G401 (cell line): ENCODE measurements around the gene PACSIN2. TPM values are rescaled to one million over a fixed set of nuclear protein-coding genes. Genes with fewer than 3 reads are reported as not detected.

Experiments
- DNase-seq: peaks from one replicate; pipeline ENCODE4 v3.0.0-alpha.2; 2015; ENCODE audit warnings: low spot score
- in situ Hi-C: cut with HindIII; loops from 2 replicates; pipeline ENCODE4 v1.10.0; 2016; ENCODE audit warnings: low sequenced_read_pairs, mixed read lengths
- total RNA-seq: library from RNA; depleted of rRNA; stranded (reverse); fragments of >200 nt; shearing (Covaris generic); gene quantifications from 2 replicates; pipeline ENCODE4 v1.2.3, GENCODE V29; 2014

The PACSIN2 gene
- total RNA-seq, 1 experiment from 2014 or later: 72.5 TPM

DNA sequence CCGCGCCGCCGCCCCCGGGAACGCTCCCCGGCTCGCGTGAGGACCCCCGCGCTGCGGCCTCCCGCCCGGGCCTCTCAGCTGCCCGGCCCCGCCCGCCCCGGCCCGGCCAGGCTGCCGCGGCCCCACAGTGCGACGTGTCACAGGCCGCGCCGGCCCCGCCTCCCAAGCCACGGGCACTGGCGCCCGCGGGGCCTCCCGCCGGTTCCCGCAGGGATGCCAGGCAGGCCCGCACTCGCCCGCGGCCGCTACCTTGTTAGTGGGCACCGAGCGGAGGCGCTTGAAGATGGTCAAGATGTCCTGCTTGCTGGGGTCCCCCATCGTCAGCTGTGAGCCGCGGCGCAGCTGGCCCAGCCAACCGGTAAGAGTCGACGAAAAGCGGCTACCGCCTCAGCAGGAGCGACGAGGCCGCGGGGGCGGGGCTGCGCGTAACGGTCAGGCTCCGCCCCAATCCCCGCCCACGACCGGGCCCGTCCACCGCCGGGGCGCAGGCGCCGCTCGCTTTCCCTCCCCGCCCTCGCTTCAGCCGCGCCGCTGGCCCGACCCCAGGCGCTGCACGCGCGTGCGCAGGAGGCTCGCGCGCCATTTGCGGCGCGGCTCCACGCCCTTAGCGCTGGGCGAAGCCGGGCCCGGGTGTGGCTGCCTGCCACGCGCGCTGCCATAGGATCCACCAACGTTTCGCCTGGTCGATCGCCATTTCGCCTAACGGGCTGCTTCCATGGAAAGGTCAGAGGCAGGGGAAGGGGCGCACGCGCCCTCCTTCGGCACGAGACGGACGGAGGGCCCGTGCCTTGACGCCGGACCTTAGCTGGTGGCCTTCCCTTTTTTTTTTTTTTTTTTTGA is 157.9 kb downstream of the PACSIN2 start, which contains the start of gene ARFGAP3:
Gene ARFGAP3, minus strand, starts transcription at position 409 of the 840 bp plus-strand sequence. Its CDS starts 91 bp downstream, at position 318.
- in situ Hi-C loops: no loop called here
- DNase-seq: peak; percentile 92

DNA sequence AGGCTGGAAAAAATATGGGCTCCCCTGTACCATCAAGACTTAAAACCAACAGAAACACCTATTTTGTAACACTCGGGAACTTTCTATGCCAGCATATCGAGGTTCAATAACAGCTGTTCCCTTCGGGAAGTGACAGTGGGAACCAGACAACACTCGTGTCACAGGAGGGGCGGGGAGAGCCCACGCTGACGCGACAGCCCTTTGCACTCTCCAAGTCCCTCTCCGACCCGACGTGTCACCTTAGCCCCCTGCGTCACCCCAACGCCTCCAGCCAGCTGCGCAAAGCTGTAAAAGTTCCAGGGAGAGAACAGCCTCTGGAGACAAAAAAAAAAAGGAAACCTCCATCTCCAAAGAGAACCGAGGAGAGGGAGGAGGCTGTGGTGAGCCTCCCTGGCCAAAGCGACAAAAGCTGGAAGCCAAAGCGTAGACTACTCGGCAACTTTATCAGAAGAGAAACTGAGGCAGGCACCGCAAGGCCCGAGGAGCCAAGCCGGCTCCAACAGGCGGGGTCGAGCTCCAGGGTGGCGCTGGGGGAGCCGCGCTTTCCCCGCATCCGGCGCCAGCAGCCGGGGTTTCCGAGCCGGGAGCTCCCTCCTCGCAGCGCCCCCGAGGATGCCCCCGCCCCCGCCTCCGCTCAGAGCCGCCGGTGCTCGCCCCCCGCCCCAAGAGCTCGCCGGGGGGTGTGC is 158.6 kb downstream of the PACSIN2 start:
- peak; percentile 23 for DNase-seq
- in situ Hi-C loops: no loop called here

DNA sequence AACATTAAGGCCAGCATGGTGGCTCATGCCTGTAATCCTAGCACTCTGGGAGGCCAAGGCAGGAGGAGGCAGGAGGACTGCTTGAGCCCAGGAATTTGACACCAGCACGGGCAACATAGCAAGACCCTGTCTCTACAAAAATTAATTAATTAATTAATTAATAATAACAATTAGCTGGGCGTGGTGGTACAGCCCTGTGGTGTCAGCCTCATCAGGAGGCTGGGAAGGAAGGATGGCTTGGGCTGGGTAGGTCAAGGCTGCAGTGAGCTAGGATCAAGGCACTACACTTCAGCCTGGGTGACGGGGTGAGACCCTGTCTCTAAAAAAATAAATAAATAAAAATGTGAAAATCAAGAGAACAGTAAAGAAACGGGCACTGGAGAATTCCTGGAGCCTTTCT is 159.2 kb downstream of the PACSIN2 start:
- no peak for DNase-seq
- in situ Hi-C loops: no loop called here

DNA sequence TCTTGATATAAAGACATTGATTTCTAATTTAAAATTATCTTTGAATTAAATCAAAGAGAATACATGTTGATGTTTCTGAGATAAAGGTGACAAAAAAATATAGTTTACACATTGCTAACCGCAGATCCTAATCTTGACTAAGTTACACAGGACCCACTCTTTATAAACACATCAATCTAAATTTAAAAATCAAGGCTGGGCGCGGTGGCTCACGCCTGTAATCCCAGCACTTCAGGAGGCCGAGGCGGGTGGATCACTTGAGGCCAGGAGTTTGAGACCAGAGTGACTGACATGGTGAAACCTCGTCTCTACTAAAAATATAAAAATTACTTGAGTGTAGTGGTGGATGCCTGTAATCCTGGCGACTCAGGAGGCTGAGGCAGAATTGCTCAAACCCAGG is 159.7 kb downstream of the PACSIN2 start:
- no peak for DNase-seq
- in situ Hi-C loops: no loop called here

DNA sequence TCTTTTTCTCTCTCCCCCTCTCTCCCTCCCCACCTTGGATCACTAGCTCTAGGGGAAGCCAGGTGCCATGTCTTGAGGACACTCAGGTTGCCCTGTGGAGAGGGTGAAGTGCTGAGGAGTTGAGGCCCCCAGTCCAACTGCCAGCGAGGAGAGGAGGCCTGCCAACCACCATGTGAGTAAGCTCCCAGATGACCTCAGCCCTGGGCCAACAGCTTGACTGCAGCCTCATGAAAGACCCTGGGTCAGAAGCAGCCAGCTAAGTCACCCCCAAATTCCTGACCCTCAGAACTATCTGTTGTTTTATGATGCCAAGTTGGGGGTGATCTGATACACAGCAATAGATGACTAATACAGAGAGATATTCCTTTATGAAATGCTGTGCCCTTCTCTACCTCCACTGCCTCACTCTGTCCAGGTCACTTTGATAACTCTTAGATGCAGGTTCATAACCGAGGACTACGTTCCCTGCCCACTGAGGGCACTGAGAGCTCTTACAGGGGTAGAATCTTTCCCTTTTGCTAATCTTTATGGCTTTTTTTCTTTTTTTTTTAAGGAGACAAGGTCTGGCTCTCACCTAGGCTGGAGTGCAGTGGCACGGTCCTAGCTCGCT is 165.9 kb downstream of the PACSIN2 start:
- no peak for DNase-seq
- in situ Hi-C loops: no loop called here

DNA sequence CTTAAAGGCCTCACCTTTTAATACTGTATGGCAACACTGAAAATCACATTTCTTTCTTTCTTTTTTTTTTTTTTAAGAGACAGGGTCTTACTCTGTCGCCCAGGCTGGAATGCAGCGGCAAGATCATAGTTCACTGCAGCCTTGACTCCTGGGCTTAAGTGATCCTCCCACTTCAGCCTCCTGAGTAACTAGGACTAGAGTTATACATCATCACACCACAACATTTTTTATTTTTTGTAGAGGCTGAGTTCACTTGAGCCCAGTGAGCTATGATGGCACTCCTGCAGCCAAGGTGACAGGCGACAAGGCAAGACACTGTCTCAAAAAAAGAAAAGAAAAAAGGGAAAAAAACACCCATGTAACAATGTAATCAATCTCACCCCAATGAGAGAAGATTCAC is 167.8 kb downstream of the PACSIN2 start:
- in situ Hi-C loops: no loop called here

DNA sequence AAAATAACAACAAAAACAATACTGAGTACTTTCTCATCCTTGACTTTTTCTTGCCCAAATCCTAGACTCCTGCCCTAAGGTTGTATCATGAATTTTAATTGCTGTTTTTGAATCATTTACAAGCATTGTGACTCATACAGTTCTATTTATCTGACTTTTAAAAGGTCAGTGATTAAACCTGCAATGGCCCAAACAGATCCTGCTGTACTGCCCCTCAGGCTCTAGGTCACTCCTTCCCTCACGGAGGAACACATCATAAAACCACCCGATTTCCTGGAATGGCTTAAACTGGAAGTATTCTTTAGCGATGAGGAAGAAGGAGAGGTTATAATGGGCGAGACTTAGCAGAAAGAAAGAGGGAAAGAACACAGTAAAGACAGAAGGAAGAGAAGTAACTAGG is 170.2 kb downstream of the PACSIN2 start:
- in situ Hi-C loops: no loop called here

More for the DNA sequence above, 167.8 kb downstream of the PACSIN2 start:
- DNase-seq: no peak

DNA sequence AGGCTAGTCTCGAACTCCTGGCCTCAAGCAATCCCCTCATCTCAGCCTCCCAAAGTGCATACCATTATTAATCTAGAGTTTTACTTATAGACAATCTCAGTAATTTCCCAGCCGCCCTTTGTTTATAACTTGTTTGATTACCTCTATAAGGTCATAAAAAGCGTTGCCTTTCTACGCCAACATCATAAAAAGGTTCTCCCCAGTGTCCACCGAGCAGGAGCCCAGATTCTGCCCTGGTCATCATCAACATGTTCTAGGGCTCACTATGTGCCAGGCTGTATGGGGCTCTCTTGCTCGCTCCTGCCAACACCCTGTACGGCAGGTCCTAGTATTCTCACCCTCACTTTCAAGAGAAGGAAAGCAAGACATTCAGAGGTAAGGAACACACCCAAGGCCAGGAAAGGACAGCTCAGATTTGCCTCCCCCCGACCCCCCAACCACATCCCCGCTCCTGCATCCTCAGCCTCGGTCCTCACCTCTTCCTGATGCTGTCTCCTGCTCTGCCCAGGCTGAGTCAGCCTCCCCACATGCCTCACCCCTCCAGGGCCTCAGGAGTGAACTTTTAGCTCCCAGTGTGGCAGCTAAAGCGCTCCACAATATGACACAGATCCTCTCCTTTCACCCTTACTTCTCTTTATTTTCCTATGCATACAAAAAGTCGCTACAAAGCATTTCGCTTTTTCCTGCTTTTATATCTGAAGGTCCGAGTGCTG is 172.1 kb downstream of the PACSIN2 start:
- no peak for DNase-seq
- in situ Hi-C loops: no loop called here

More for the DNA sequence above, 170.2 kb downstream of the PACSIN2 start:
- DNase-seq: no peak

DNA sequence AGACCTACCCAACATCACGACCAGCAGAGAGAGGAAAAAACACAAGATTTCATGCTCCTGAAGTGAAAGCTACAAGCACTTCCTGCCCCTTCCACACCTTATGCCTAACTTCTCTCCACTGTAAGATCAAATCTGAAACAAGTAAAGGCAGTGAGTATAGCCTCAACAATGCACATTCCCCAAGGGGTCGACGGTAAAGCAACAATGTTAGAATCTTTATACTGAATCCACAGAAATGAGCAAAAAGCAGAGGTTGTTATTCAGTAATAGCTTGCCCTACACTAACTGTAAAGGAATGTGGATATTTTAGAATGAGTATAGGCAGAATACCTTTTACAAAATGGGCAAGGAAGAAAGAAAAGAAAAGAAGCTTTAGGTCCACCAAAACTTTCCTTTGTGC is 173.5 kb downstream of the PACSIN2 start:
- in situ Hi-C loops: no loop called here

DNA sequence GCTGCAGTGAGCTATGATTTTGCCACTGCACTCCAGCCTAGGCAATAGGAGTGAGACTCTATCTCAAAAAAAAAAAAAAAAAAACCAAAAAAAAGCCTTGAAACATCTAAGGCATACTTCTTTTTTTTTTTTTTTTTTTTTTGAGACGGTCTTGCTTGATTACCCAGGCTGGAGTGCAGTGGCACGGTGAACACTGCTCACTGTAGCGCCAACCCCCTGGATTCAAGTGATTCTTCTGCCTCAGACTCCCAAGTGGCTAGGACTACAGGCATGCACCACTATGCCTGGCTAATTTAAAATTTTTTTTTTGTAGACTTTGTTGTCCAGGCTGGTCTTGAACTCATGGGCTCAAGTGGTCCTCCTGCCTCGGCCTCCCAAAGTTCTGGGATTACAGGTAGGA is 177.4 kb downstream of the PACSIN2 start:
- in situ Hi-C loops: no loop called here
- no peak for DNase-seq

More for the DNA sequence above, 173.5 kb downstream of the PACSIN2 start:
- no peak for DNase-seq

DNA sequence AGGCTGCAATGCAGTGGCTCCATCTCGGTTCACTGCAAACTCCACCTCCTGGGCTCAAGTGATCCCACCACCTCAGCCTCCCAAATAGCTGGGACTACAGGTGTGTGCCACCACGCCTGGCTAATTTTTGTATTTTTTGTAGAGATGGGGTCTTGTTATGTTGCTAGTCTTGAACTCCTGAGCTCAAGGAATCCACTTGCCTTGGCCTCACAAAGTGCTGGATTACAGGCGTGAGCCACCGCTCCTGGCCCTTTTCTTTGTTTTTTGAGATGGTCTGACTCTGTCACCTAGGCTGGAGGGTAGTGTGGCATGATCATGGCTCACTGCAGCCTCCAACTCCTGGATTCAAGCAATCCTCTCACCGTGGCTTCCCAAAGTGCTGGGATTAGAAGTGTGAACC is 178.9 kb downstream of the PACSIN2 start:
- in situ Hi-C loops: no loop called here
- DNase-seq: no peak

DNA sequence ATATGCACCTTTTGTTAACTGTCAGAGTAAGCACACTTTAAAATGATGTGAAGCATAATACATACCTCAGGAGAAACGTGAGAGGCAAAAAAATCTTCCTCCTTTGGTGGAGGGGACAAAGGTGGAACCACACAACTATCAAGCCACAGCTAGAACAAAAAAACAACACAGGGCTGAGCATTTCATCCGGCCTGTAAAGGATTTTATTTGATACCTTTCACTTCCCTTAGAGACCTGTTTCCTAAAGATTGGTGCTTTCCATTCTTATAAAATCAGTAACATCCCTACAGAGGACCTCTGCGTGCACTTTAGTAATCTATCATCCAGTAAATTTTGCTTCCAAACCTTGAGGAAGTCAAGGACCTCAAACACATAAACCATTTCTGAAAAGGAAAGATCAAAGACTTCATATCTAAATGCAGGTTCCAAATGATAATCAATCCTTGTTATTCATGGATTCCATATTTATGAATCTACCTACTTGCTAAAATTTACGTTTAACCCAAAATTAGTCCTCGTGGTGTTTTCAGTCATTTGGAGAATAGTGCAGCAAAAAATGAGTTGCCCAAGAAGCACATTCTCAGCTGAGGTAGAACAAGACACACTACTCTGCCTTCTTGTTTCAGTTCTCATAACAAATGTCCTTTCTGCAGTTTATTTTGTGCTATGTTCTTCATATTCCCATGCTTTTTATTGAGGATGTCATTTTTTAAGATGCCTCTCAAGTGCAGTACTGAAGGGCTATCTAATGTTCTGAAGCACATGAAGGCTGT is 180.6 kb downstream of the PACSIN2 start:
- in situ Hi-C loops: no loop called here

DNA sequence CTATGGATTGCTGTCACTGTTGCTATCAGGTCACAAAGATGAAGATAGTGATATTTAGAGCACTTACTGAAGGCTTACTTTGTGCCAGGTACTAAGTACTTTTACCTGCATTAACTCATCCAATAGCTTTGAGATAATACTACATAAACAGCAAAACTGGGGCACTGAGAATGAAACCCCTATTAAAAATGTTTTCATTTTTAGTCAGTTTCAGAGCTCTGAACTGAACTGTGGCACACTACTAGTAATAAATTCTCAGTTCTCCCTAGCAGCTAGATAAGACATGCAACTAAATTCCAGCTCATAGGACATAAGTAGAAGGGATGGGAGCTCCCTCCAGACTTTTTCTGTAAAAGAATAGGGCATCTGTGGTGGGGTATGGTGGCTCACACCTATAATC is 181.8 kb downstream of the PACSIN2 start:
- in situ Hi-C loops: no loop called here
- DNase-seq: no peak

More for the DNA sequence above, 180.6 kb downstream of the PACSIN2 start:
- no peak for DNase-seq

DNA sequence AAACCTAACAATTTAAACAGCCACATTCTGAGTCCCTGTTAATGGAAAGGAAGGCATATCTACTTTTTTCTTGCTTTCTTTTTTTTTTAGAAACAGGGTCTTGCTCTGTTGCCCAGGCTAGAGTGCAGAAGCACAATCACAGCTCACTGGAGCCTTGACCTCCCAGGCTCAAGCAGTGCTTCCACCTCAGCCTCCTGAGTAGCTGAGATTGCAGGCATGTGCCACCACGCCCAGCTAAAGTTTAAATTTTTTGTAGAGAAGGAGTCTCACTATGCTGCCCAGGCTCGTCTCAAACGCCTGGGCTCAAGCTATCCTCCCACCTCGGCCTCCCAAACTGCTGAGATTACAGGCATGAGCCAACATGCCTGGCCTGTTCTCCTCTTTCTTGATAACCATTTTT is 183.2 kb downstream of the PACSIN2 start:
- no peak for DNase-seq
- in situ Hi-C loops: no loop called here

DNA sequence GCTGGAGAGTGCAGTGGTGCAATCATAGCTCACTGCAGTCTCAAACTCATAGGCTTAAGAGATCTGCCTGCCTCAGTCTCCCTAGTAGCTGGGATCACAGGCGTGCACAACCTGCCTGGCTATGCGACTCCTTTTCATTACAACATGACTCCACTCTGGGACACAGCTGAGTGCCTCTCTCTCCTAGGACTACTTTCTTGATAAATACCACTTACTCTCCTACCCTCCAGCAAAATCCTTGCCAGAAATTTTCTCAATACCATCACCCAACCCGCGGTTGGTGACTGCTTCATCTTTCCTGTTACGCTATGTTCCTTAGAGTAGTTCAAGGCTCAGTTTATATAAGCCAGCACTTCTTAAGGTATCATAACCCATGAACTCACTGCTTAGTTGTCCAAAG is 184.8 kb downstream of the PACSIN2 start:
- in situ Hi-C loops: no loop called here

DNA sequence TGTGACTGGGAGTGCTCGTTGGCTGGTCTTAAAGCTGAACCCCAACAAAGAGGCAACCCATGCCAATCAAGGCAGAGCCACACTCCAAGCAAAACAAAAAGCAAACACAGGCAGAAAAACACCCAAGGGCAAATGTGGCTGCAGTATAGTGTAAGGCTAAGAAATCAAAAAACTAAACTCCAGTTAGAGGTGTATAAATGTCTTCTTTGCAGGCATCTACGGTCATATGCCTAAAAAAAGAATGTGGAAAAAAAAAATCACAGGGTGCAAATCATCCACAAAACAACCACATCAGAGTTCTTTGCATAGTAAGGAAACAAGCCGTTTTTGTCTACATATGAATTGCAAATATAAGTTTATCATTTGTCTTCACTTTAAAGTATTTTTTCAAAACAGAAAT is 185.6 kb downstream of the PACSIN2 start:
- in situ Hi-C loops: no loop called here
- no peak for DNase-seq

More for the DNA sequence above, 184.8 kb downstream of the PACSIN2 start:
- DNase-seq: no peak

DNA sequence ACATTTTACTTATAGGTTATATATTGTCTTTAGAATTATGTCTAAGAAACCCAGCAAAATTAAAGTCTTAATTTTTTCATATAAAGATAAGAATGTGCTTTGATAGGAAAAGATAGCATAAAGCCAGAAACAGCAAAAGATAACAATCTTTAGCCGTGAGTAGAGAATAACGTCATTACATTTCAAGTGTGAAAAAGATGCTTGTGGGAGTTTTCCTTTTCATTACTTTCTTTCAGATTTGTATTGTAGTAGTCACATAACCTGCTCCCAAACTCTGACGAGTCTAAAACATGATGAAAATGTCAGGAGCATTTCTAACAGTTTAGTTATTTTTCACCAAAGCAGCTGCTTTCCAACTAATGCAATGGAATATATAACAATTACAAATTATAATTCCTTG is 189.2 kb downstream of the PACSIN2 start:
- in situ Hi-C loops: no loop called here
- no peak for DNase-seq

DNA sequence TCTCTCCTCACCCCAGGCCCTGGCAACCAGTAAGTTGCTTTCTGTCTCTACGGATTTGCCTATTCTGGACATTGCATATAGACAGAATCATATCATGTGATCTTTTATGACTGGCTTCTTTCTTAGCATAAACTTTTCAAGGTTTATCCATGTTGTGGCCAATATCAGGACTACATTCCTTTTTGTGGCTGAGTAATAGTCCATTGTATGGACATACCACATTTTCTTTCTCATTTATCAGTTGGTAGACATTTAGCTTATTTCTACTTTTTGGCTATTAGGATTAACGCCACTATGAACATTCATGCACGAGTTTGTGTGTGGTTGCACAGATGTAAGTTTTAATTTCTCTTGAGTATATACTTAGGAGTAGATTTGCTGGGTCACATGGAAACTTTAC is 193.6 kb downstream of the PACSIN2 start:
- in situ Hi-C loops: no loop called here
- DNase-seq: no peak
